ENCODE measurements around the gene PSMD14.
A peak's percentile ranks its signal among the peaks of the same experiment; 100 is the strongest.
"Not testable (repeated sequence)": the region's sequence is repeated elsewhere in the genome, so short reads cannot be mapped to it uniquely, and the experiment has no call there.

The PSMD14 gene

DNA sequence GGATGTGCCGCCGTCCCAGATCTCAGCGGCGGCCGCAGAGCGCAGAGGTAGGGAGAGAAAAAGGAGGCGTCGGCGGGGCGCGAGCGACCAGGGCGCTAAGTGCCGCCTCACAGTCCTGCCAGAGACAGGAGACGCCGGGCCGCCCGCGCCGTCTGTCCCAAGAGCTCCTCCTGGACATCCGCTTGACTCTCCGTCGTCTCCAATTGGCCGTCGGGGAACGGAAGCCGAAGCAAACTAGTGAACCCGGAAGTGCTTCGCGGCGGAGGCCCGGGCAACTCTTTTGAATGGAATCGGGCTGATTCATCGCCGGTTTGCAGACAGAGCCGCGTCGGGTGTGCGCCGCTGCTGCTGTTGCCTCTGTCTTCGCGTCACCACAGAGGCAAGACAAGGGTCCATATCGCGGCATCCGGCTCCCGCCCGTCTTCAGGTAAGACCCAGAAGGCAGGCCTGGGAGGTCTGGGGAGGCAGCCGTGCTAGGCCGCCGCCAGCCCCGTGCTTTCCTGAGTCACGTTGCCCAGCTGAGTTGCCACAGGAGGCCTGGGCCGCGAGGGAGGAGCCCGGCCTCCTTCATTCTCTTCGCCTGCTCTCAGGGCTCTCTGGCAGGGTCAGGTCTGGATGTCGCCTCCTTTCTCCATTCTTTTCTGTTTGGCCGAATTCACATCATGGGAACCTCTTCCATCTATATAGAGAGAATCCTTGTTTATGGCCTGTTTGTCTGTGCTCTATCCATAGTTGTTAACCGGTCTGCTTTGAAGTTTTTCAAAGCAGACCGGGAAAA is at the start of gene PSMD14:
Gene PSMD14, plus strand, starts transcription at position 248 of the 778 bp plus-strand sequence. CDS start 10,401 bp downstream, outside the sequence.
- peak; percentile 88 to 90 for ATAC-seq

DNA sequence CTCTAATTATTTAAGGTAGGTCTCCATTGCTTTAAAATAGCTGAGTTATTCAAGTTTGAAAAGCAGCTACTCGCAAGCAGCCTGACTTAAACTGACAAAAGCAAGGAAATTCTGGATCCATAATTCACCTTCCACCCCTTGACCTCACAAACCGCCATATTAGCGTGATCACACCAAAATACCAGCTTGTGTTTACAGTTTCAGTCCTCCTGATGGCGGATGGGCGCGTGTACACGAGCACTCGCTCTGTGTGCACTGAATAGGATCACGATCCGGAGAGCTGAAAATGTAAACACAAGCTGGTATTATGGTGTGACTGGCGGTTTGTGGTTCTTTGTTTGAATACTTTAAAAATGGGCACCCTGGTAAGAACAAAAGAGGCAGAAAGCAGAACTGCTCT is 42.4 kb upstream of the PSMD14 start:
- ATAC-seq, result no peak

DNA sequence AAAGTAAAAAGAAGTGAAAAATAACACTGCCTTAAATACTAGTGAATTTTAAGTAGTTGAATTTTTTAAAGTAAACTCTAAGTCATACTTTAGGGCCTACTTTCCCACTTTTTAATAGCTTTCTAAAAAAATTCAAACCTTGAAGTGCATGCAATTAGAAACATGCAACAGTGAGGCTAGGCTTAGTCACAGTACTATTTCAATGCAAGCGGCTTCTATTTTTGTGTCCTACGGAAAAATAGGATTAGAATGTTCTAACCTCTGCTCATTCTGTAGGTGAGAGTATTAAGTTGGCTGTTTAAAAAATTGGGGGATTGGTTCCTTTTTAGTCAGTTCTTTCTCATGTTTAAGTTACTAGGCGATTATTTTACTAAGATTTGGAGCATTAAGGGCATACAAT is 39.1 kb upstream of the PSMD14 start:
- no peak for ATAC-seq

- ATAC-seq, result peak in 1 of 2 donors; percentile 41
Observed at GRCh38 chr2:161273038-161273760, 35.0 kb upstream of the PSMD14 start.

DNA sequence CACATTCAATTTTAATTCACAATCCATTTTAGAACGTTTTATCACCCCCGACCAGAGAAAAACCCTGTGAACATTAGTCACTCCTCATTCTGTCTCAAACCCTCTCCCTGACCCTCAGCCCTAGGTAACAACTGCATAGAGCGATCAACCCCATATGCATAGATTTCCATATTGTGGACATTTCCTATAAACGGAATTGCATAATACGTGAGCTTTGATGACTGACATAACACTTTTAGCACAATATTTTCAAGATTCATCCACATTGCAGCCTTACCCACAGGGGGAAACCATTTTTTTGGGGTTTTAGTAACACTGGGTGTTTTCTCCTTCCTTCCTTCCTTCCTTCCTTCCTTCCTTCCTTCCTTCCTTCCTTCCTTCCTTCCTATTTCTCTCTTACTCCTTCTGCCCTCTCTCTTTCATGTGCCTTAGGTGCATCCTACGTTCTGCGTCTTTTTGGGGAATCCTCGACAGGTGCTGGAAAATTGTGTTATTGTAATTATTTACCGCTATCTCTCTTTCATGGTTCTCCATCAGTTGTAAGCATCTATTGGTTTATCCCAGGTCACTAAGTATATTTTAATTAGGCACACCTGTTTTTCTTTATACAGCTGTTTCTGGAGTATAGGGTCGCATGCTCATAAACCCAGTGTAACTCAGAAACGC is 29.5 kb upstream of the PSMD14 start:
- ATAC-seq, result not testable (repeated sequence)

DNA sequence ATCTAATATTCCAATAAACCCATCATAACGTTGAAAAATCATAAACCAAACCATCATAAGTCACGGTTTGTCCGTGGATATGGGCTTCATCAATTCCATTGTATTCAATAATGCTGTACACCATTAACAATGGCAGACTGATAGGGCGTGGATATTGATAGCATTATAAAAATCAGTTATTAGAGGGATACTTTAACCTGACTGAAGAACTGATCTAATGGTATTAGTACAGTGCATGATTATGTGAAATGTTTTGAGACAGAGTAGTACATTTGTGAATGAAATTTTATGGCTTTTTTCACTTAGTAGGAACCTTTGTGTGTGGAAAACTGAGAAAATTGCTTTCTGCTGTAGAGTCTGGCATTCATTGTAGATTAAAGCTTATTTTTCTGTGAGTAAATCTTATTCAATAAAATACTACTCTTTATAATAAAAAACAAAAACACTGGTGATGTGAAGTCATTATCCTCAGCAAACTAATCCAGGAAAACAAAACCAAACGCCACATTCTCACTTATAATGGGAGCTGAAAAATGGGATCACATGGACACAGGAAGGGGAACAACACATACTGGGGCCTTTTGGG is 28.9 kb upstream of the PSMD14 start:
- not testable (repeated sequence) for ATAC-seq

DNA sequence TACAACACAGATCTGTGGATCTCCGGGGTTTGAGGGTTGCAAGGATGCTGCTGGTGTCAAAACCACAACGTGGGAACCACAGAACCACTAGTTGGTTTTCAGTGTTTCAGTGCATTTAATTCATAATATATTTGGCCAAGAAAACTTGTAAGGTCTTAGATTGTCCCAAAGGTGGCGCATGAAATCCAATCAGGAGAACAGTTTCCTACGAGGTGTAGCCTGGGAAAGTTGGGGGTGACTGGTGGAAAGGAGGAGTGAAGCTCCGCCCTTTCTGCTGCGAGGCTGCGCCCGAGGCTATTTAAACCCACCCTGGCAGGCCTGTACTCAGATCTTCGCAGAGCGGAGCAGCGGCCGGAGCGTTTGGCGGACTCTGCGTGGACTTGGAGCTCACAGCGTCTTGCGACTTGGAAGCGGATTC is 27.3 kb upstream of the PSMD14 start:
- not testable (repeated sequence) for ATAC-seq

DNA sequence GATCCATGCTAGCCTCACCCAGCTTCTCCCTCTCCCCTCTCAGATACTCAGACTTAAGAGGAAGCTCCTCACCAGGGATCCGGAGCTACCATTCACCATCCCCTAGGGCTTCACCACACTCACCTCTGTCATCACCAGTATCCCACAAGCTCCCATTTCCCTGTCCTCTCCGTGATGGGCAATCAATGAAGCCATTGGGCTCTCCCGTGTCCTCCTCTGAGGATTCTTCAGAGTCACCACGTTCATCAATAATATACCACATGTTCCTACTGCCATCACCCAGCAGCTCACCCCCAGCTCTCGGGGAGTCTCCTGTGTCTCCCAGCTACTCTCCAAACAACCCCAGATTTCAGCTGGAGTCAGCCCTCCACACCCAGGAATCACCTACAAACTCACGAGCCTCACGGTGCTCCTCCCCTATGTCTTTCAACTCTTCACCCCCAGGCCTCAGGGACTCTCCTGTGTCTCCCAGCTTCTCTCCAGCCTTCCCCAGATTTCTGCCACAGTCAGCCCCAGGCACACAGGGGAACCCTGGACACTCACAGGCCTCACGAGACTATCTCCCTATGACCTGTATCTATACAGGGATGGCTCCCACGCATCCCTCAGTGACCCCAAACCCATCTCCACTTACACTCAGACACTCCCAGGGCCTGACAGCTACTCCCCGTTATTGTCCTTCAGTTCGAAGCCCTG is 26.5 kb upstream of the PSMD14 start:
- not testable (repeated sequence) for ATAC-seq

GRCh38 chr2:161282311-161282644 is 25.9 kb upstream of the PSMD14 start:
- ATAC-seq, result not testable (repeated sequence)

GRCh38 chr2:161283926-161284325 is 24.3 kb upstream of the PSMD14 start:
- no peak for ATAC-seq

GRCh38 chr2:161303535-161304050 is 4.6 kb upstream of the PSMD14 start:
- ATAC-seq, result no peak

DNA sequence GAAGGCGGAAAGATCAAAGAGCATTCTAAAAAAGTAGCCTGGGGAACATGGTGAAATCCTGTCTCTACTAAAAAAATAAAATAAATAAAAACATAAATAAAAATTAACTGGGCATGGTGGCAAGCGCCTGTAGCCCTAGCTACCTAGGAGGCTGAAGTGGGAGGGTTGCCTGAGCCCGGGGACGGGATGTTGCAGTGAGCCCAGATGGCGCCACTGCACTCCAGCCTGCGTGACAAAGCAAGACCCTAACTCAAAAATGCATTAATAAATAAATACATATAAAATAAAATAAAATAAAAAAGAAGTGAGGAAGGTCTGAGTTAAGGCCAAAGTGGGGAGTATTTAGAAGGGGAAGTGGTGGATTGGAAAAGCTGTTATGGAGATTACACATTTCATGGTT is 1.3 kb upstream of the PSMD14 start:
- ATAC-seq, result no peak

- no peak for ATAC-seq
Observed at GRCh38 chr2:161307676-161308075, 549 bp upstream of the PSMD14 start.

GRCh38 chr2:161312996-161313395 is 4.8 kb downstream of the PSMD14 start:
- ATAC-seq, result no peak

GRCh38 chr2:161315380-161315779 is 7.2 kb downstream of the PSMD14 start:
- ATAC-seq, result no peak

DNA sequence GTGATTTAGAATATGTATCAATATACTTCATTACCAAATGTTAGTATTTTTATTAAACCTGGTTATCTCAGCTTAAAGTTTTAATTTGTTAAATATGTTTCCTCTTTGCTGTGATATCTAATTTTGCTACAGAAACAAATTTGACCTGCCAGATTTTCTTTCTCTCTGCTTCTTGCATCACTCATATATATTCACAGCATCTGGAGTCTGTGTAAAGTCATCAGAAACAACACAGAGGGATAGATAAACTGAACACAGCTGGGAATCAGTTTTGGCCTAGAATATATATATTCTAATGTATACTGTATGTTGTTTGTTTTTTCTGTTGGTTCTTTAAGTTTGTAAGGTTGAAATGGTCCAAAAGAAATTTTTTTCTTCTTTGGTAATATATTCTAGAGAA is 8.5 kb downstream of the PSMD14 start:
- ATAC-seq, result no peak

- no peak for ATAC-seq
Observed at GRCh38 chr2:161321944-161322648, 13.9 kb downstream of the PSMD14 start.

DNA sequence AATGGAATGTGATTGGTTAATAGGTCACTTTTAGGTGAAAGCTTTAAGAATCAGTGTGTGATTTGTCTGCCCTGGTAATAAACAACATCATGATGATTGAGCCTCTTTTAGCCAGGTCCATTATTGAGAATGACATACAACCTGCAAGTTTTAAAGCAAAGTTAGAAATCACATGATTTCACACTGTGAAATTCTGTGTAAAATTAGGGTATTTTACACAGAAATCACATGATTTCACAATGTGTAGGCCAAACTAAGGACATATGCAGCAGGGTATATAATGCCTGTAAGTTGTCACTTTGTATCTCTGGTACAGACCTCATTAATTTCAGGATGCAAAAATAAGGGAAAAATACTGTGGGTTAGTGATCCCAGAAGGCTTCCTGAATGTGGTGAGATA is 16.7 kb downstream of the PSMD14 start:
- no peak for ATAC-seq

DNA sequence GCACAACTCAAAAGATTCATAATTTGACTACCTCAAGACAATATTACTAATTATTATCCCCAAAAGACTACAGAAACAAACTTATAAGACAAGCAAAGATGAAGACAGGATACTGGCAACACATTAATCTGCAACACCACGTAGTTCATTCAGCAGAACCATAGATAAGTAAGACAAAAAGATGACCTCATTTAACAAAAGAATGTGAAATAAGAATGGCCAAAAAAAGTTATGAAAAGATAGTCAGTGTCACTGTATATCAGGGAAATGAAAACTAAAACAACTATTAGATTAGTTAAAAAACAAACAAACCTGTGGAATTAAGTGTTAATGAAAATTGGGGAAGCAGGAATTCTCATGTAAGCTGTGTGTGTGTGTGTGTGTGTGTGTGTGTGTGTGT is 19.4 kb downstream of the PSMD14 start:
- no peak for ATAC-seq

- no peak for ATAC-seq
Observed at GRCh38 chr2:161332371-161332967, 24.2 kb downstream of the PSMD14 start.

DNA sequence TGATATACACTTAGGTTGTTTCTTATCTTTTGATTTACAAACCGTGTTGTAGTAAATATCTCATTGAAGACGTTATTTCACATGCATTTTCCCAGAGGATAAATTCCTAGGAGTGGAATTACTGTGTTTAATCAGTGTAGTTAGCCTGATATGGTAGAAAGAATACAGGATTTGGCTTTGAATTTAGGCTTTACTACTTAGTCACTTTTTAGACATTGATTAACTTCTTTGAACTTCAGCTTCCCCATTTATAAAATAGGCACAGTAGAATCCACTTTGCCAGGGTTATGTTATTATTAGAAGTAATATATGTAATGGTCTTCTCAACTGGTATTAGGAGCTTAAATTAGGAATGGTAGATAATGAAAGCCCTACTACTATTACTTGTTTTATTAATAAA is 27.4 kb downstream of the PSMD14 start:
- no peak for ATAC-seq
